DMS153 treated with DMSO at 0.1 percent for 48 hours (cell line): ENCODE results near the gene TMEM108.

ENCODE experiments used
- DNase-seq: peaks from one replicate; lab custom pipeline; 2025; ENCODE audit not compliant: unreplicated experiment; lab: John Stamatoyannopoulos, UW

TMEM108 gene

DNA sequence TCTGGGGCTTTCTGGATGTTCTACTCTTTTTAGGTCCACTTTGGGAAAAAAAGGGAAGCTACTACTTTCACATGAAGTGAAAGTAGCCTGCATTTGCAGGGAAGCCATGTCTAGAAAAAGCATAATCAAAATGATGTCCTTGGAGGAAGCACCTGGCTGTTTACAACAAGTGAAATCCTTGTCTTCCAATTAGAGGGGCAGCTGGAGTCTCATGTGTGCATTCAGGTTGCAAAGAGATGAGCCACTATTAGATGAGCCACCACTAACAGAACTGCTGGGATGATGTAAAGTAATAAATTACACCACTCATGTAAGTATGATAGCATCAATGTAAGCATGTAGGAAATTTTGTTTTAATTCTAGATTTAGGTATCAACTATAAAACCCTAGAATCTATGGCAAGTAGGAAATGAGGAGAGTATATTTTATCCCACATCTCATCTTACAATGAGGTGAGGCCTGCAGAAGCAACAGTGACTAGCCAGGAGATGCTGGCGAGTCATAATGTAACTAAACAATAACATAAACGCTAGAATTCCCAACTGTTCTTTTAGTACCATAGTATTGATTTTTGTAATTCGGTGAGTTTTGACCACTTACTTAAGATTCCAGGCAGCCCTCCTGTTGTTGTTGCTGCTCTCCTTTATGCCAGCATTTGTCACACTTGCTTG is 75.9 kb downstream of the TMEM108 start:
- DNase-seq, result no peak

DNA sequence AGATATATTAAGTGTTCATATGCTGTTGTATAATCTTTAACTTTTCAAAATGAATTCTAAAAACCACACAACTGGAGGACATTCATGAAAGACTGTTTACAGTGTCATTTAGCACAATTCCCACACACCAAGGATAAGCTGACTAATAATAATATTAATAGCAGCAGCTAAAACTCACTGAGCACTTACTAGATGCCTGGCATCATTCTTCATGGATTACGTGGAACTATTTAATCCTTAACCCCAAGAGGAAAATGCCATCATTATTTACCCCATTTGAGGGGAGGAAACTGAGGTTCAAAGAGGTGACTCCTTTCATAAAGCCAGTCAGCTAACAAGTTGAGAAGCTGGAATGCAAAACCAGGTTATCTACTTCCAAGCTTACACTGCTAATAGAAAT is 77.0 kb downstream of the TMEM108 start:
- DNase-seq, result no peak

DNA sequence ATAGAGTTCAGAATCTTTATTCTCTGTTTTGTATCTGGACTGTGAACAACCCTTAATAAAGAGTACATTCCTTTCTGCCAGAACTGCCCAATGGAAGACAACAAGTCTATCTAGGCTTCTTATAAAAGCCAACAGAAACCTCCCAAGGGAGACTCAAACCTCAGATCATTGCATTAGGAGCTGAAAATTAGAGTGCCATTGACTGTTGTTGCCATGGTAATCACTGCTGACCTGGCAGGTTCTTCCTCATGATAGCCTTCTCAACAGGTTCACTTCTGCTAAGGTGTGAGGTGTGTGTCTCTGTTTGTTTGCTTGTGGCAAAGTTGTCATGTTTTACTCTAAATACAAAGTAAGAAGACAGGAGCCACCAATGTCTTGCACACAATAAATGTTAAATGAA is 79.2 kb downstream of the TMEM108 start:
- DNase-seq, result peak; percentile 78

DNA sequence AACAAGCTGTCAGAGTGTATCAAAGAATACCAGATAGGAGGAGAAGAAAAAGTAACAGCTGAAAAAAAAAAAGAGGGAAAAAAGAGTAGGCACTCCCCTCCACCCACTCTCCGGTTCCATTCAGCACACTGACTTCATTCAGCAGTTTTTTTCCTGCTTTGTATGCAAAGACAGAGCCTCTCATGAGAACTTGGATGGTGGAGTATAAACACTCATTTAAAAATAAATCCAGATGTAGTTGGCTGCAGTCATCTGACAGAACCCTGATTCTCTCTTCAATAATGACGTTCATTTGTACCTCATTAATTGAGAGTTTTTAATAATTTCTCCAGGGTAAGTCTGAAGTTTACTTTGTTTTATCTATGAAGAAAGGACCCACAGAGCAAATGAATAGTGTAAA is 81.0 kb downstream of the TMEM108 start:
- no peak for DNase-seq

DNA sequence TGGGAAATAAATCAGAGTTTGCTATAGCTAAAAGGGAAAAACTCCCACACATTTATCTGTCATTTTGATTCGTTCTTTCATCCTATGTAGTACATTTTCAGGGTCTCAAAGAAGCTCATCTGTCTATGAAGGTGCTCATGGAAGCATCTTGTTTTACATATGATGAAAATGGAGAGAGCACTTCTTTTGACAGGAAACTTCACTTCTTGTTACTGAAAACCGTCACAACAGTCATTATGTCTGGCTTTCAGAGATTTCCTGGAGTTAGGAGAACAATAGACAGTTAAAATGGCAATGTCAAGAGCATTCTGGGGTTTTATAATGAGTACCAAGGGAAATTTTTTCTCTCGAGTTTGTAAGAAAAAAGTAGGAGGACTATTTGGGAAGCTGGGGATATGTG is 83.3 kb downstream of the TMEM108 start:
- no peak for DNase-seq

DNA sequence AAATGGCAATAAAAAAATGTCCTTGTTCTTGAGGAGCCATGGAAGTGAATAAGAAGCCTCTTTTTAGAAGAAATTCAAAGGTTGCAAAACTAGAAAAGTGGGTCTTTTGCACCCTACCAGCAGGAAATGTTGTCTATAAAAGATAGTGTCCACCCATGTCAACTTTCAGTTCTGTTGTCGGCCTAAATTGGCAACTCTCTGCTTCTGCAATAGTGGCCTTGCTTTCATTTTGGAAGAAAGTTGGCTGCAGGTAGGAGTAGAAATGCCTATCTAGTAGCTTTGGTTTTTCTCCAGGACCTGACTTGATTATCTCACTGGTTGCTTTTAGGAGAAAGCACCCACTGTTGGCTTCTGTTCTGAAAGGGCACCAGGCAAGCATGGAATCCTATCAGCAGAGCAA is 85.4 kb downstream of the TMEM108 start:
- no peak for DNase-seq

DNA sequence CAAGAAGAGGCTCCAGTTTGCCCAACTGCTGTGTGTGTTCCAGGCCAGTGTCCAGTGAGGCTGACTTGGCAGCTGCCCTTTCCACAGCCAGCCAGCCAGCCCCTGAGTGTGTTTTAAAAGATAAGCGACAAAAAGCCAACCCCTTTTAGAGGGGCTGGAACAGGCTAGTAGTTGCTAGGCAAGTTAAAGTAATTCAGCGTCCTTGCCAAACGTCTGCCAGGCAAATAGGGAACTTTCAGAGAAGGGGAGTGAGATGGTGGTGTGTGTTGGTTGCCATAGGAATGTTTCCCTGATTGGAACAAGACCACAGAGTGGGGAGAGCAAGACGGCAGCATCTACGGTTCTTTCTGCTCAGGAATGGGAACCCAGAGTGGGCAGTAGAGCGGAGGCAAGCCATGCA is 86.3 kb downstream of the TMEM108 start:
- no peak for DNase-seq

DNA sequence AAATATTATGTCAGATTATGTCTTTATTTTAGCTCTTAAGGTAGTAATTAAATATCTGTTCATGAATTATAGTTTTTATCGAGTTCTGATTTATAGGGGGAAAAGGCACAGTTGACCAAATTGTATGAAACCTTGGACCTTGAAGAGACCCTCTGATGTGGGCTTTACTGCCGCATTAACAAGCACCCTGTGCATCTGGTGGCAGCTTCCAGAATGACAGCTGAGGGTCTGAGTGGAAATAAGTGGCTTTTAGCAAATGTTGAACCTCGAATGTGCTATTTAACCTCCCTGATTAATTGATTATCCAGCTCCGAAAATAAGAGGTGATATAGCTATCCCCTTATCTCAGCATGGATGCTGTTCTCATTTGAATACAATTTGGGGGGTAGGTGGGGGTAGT is 87.0 kb downstream of the TMEM108 start:
- DNase-seq, result no peak

DNA sequence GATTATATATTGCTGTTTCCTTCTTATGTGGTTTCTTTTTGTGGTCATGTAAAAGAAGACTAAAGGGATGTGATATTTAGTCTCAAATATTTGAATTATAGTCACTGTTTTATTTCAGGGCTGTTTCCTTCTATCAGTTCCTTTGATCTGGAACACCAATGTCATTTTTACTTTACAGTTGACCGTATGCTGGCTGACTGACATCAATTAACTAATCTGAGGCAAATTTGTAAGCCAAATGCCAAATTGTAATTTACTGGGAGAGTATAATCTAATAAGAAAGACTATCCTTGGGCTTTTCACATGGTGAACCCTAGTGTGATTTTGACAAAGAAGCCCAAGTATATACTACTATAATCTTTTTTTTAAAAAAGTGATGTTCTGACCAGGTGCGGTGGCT is 87.6 kb downstream of the TMEM108 start:
- DNase-seq, result no peak

DNA sequence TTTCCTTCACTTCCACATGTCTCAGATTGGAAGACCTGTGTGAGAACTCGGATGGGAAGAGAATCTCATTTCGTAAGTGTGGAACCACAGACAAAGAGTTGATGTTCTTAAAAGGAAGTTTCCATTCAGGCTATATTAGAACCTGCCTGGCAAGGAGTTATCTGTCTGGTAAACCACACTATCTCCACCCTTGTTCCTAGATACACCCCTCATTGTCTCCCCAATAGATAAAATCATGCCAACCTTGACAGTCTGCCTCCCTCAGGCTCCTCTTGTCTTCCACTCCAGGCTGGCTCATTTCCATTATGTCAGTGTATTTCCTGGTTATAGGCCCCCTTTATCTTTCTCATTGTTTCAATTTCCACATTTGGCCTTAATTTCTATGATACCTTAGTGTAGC is 89.2 kb downstream of the TMEM108 start:
- DNase-seq, result no peak

DNA sequence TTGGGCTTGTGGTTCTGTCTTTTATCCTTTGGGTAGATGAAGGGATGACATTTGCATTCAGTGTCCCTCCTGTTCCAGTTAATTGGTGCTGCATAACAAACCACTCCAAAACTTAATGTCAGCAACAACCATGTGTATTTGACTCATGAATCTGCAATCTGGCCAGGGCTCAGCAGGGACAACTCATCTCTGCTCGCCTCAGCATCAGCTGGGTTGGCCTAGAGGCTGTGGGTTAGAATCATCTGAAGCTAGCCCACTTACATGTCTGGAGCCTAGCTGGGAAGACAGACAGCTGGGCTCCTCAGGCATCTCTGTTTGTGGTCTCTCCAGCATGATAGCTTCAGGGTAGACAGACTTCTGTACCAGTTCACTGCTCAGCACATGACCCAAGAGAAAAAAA is 92.0 kb downstream of the TMEM108 start:
- DNase-seq, result no peak

DNA sequence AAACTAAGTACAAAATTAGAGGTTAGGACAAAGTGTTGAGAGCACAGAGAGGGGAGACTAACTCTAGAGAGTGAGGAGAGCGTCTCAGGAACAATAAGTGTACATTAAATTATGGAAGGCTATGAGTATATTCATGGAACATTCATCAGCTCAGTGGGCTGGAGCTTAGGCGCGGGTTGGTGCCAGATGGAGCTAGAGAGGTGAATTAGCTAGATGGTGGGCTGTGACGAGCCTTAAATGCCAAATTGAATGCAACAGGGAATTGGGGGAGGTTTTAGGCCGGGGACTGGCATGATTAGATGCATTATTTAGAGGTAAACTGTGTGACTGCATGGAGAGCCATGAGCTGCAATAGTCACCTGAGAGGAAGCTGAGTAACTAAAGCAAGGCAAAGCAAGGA is 97.1 kb downstream of the TMEM108 start:
- DNase-seq, result no peak

DNA sequence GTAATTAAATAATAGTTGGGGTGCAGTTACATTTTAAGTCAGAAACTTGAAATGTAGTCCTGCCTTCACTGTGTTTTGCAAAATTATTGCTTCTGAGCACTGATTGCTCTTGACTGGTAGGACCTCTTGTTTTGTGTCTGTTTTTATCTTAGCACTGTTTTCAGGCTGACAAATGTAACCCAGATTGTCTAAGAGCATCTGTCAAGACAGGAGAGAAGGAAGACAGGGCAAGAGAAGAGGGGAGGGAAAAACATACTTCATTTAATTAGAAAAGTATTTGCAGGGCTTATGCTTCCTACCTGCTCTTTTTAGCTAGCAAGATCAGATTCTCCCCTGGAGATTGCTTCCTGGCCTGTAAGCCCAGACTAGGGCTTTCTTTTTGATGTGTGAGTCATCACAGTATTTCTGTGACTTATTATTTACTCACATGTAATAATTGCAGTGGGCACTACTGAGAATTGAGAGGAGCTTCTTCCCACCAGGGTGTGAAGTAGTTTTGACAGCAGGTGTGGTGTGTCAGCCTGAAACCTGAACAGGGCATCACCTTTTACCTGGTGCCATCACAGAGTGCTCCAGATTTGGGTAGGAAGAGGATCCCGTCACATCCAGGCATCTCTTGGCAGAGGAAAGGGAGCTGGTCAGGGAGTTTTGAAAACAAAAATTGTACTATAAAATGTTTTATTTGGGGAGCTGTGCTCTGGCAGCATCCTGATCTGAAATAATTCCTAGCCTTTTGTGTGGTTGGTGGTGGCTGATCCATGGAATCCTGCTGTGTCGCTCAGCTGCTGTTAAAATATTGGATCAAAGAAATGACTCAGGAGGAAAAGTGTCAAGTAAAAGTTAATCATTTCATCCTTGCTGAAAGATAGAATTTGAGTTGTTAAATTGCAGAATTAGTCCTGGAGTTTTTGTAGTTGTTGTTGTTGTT is 98.2 kb downstream of the TMEM108 start:
- DNase-seq, result no peak

DNA sequence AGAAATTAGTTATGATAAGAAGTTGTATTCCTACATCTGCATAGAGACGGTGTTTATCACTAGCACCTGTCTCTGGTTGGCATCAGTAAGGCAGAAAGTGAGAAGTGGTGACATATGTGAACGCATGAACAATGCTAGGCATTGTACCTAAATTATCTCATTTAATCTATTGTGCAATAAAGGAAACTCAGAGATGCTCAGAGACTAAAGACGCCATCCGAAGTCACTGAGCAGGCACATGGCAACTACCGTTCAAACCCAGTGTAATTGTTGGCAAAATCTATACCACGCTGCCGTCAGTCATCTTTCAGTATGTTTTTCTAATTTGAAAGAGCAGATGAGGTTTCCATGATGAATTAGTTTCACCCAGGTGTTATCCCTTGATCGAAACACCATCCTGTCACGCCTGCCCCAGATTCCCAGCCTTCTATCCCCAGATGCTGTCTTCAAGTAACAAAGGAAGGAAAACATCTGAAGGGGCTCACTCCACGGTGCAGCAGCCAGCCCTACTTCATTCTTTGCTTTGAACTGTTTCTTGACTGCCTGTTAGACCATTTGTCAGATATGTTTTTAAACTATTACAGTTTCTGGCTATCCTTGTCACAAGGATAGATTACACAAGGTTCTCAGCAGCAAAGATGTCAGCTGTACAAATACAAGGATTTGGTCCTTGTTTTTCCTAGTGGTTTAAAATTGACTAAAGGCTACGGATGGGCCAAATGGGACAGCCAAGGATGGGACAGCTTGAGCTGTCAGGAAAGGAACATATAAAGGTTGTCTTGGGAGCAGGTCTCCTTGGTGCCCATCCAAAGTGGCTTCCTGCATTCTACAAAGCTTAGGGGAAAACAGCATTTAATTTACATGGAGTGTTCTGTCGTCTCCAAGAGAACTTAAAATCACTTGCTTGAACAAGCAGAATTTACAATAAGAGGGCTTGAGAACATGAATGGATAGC is 99.1 kb downstream of the TMEM108 start:
- no peak for DNase-seq

DNA sequence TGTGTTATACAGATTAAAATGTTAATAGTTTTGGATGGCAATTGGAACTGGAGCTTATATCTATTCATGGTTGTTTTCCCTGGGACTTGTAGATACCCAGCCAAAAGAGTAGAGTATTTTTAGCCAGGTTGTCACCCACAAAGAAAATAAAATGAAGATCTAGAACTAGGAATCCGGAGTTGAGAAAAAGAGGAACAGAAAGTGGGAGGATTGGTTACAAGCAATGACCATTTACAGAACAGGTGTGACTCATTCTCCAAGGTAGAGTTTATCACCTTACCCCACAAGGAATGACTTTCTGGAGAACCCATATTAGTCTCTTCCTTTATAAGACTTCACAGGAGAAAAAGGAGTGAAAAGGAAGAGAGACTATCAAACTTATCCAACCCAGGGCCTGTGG is 99.8 kb downstream of the TMEM108 start:
- DNase-seq, result no peak

DNA sequence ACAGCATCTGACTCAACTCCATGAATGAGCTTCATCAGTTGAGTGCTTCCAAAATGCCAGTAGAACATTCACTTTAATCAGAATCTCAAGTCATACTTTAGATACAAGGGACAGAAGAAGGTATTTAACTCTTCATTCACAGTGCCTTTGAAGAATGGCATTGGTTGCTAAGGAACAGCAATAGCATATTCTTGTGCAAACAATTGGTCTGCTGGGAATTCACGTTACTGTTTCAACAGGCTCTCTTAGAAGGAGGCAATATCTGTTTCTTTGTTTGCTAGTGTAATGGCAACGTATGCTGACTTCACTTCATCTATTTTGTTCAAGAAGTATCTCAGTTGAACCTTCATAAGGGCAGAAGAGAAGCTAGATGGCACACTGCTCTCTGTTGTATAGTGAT is 113.9 kb downstream of the TMEM108 start:
- DNase-seq, result peak; percentile 92

DNA sequence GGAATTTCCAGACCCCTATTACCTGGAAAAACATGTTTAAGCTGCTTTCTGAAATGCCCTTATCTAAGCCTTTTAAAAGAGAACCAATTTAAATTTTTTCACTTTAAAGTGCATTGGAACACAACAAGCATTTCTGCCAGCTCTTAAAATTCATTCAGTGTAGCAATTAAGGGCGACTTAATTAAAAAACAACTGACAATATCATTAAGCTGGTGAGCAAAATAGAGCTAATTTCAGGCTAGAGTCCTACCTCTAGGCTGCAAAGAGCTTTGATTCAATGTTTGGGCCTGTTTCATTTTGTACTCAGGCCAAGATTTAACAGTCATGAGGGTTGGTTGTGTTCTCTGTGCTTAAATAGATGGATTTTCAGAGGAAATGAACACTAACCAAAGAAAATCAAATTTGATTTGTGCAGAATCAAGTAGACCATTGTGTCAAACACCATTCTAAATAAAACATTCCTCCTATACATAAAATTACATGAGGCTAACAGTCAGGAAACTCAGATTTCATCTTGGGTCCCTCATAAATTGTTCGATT is 114.6 kb downstream of the TMEM108 start:
- DNase-seq, result no peak

DNA sequence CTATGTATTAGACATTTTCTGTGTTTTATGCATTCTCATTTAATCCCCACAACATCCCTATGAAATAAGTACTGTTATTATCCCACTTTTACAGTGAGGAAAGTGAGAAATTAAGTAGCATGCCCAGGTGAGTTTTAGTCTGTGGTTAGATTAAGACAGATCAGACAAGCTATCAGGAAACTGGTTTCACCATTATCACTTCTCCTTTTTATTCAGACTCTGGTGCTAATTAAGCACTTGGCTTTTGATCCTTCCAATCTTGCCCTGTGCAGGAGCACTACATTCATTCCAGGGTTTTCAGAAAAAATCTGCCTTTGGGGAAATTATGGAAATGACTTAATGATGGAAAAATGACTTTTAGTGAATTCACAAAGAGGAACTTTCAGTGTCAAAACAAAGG is 115.2 kb downstream of the TMEM108 start:
- DNase-seq, result no peak

DNA sequence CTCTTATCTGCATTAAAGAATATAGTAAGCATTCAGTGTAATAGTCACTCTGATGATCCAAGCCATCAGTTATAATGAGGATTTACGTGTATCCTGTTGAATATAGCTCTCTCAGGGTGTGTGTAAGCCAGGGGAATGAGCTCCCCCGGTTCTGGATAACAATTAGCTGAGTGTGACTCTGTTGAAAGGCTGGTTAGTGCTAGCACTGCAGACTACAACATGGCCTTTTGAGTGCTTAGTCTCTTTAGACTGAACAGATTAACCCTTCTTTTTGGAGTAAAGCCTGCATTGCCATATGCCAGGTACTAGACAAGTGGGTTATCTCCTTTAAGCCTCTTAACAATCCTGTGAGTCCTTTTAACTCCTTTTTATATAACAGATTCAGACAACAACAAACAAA is 119.5 kb downstream of the TMEM108 start:
- DNase-seq, result no peak

DNA sequence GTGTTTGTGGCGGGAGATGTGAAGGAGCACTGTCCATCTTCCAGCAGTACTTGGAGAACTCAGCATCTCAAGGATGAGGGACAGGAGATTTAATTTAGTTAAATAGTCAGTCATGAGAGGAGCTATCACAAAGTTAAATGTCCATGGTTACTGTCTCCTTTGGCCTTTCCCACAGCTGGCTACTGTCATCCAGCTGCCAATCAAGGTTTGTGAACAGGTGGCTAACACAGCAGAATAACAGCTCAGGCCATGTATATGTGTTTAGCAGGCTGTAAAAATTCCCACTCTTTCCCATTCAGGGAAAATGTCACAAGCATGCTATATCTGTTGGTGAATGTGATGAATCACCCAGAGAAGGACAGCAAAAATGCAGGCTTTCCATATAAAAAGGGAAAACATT is 120.5 kb downstream of the TMEM108 start:
- no peak for DNase-seq
